AG04450 (cell line): ENCODE measurements around the gene VSIR. TPM values are rescaled to one million over a fixed set of nuclear protein-coding genes. Genes with fewer than 3 reads are reported as not detected.

Source experiments
- CTCF ChIA-PET: fragments of 300-600, 350-600 bp; formaldehyde crosslinking; extraction: SDS; loops from one replicate; lab custom pipeline; 2022; ENCODE audit warnings: antibody characterized with exemption, inconsistent platforms; lab: Charles Lee
- POLR2A ChIA-PET: fragments of 350-600 bp; formaldehyde crosslinking; extraction: SDS; loops from one replicate; lab custom pipeline; 2021; ENCODE audit warnings: antibody characterized with exemption, inconsistent platforms; lab: Yijun Ruan, JAX
- DNase-seq: peaks from one replicate; pipeline ENCODE4 v3.0.0-alpha.2; 2011; ENCODE audit warnings: low read depth, low spot score
- H3K27ac ChIP-seq: one replicate; pipeline ENCODE4 v1.5.1; 2012; ENCODE audit warnings: low read depth, low read length, control low read depth
- H3K27me3 ChIP-seq: one replicate; pipeline ENCODE4 v1.6.0; 2012; ENCODE audit warnings: low read length; ENCODE audit not compliant: control insufficient read depth, insufficient read depth
- H3K4me3 ChIP-seq: 2 replicates; pipeline ENCODE4 v1.5.1; 2011; ENCODE audit warnings: mild to moderate bottlenecking, low read depth, low read length, control low read depth
- H3K9me3 ChIP-seq: 2 replicates; pipeline ENCODE4 v1.5.1; 2012; ENCODE audit warnings: low read length; ENCODE audit not compliant: control insufficient read depth, insufficient read depth
- polyA plus RNA-seq: library from polyadenylated mRNA; depleted of rRNA; stranded (reverse); fragments of >200 nt; gene quantifications from 2 replicates; pipeline ENCODE4 v1.2.3, GENCODE V29; 2011
- TF ChIP-seq, protein P1 (sequence below): IDR thresholded peaks from 2 replicates; pipeline ENCODE4 v1.5.1; 2011; ENCODE audit warnings: low read depth, low read length, control low read depth, inconsistent platforms

VSIR gene
- polyA plus RNA-seq, 1 experiment, result 22.1 TPM

DNA sequence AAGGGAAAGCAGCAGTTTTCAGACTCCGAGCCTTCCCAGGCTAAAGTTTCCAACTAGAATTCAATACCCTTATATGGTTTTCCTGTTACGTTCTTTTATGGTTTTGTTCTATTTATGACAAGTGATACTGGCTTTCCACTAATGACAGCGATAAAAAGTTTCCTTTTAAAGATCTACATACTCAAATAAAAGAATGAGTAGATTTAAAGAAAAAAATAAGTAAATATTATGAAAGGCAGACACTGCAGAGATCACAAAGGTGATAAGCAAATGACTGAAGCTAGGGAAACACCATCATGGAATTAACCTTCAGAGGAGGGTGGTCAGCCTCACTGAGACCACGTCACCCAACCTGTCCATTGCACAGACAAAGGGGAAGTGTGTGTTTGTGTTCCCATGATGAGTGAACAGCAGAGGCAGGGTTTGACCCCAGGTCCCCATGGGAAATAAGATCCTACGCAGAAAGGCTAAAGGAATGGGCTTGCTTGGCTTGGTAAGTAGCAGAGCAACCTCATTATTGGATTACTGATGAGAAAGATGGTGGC, 4.0 kb downstream of the VSIR start:
- ChIA-PET POLR2A (interaction anchor here (1.5 kb wide), 1 partner anchor 10 kb away, joined by 3 read pairs; no protein-coding TSS in a partner anchor), CTCF (no interaction called here)

GRCh38 chr10:71767420-71768035, 5.8 kb downstream of the VSIR start:
- TF ChIP-seq, protein P1, sequence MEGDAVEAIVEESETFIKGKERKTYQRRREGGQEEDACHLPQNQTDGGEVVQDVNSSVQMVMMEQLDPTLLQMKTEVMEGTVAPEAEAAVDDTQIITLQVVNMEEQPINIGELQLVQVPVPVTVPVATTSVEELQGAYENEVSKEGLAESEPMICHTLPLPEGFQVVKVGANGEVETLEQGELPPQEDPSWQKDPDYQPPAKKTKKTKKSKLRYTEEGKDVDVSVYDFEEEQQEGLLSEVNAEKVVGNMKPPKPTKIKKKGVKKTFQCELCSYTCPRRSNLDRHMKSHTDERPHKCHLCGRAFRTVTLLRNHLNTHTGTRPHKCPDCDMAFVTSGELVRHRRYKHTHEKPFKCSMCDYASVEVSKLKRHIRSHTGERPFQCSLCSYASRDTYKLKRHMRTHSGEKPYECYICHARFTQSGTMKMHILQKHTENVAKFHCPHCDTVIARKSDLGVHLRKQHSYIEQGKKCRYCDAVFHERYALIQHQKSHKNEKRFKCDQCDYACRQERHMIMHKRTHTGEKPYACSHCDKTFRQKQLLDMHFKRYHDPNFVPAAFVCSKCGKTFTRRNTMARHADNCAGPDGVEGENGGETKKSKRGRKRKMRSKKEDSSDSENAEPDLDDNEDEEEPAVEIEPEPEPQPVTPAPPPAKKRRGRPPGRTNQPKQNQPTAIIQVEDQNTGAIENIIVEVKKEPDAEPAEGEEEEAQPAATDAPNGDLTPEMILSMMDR, result no peak
- CTCF ChIA-PET, result interaction anchor here (1.3 to 1.5 kb wide), 3 partner anchors 59 to 158 kb away, joined by 3 to 9 read pairs (median 5); no protein-coding TSS in a partner anchor
- DNase-seq, result no peak
- peak overlapping the region; percentile 95 for H3K27ac ChIP-seq
- H3K27me3 ChIP-seq, result no peaks in the 10 kb centered on the region
- POLR2A ChIA-PET, result interaction anchor here (1.0 to 1.8 kb wide), 6 partner anchors 9 to 93 kb away, joined by 3 to 8 read pairs (median 4); no protein-coding TSS in a partner anchor
- no peaks in the 10 kb centered on the region; the same call in 1 of the 2 replicates for H3K9me3 ChIP-seq
- no peak overlapping the region for H3K4me3 ChIP-seq

More for the DNA sequence above, 4.0 kb downstream of the VSIR start:
- H3K4me3 ChIP-seq, result peak overlapping the region; percentile 25; the same call in 1 of the 2 replicates
- no peaks in the 10 kb centered on the region; the same call in 1 of the 2 replicates for H3K9me3 ChIP-seq
- TF ChIP-seq, protein P1, result no peak
- H3K27me3 ChIP-seq, result no peaks in the 10 kb centered on the region
- no peak for DNase-seq
- peak overlapping the region; percentile 67 for H3K27ac ChIP-seq

DNA sequence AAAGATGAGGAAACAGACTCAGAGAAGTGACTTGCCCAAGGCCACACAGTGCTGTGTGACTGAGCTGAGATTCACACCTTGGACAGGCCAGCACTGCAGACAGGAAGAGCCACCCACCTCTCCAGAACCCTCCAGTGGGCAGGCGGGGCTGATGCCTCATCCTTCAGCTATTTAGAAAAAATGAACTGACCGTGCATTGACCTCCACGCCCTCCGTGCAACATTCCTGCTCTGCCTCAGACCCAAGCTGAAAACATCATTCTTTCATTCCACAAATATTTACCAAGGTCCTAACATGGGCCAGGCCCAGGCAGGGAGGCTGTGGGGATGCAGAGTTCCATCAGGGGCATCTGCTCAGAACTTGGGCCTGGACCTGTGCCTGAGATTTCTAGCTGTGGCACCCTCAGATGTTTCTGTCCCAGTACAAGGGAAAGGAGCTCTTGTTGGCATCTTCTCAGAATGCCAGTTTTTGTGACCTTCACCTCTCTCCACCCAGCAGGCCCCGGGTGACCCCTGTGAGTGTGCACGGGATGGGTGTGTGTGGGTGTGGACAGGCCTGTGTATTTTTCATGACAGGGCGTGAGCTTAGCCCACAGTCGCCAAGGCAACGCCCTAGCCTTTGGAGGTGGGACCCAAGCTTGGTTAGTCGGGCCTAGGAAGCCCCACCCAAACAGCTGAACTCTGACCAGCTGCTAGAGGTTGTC, 6.5 kb downstream of the VSIR start:
- Histone ChIP-seq H3K4me3 (no peak overlapping the region; the same call in 1 of the 2 replicates), H3K9me3 (no peaks in the 10 kb centered on the region; the same call in 1 of the 2 replicates), H3K27me3 (no peaks in the 10 kb centered on the region), H3K27ac (peak overlapping the region; percentile 95)
- peak; percentile 86 for DNase-seq
- TF ChIP-seq, protein P1, result no peak
- ChIA-PET CTCF (interaction anchor here (1.0 to 1.9 kb wide), 6 partner anchors 9 to 451 kb away, joined by 3 to 9 read pairs (median 4); no protein-coding TSS in a partner anchor), POLR2A (interaction anchor here (0.7 to 1.8 kb wide), 11 partner anchors 9 to 104 kb away, joined by 3 to 8 read pairs (median 4); no protein-coding TSS in a partner anchor)

GRCh38 chr10:71765906-71766716, 7.2 kb downstream of the VSIR start:
- no peak for DNase-seq
- CTCF ChIA-PET, result interaction anchor here (1.0 to 4.4 kb wide), 7 partner anchors 7 to 450 kb away, joined by 3 to 14 read pairs (median 5); partner anchors contain the start of gene VSIR
- Histone ChIP-seq H3K27ac (peak overlapping the region; percentile 95), H3K9me3 (no peaks in the 10 kb centered on the region; the same call in 1 of the 2 replicates), H3K27me3 (no peaks in the 10 kb centered on the region), H3K4me3 (no peak overlapping the region)
- POLR2A ChIA-PET, result interaction anchor here (0.7 to 1.8 kb wide), 10 partner anchors 8 to 105 kb away, joined by 3 to 8 read pairs (median 4); no protein-coding TSS in a partner anchor
- TF ChIP-seq, protein P1, result no peak
